HEK293 (cell line): Measurements from ENCODE around the gene MEFV.

Source experiments
- GLIS1 ChIP-seq: fragments of 450-650 bp; formaldehyde crosslinking; IDR thresholded peaks from 2 replicates; pipeline ENCODE4 v1.5.1; 2016; ENCODE audit warnings: missing biosample characterization, missing genetic modification characterization
- HOXC10 ChIP-seq: sonication (generic); formaldehyde crosslinking; IDR thresholded peaks from 2 replicates; pipeline ENCODE4 v1.8.1; 2023; ENCODE audit warnings: mild to moderate bottlenecking, missing genetic modification reagents
- KLF1 ChIP-seq: fragments of 450-650 bp; formaldehyde crosslinking; IDR thresholded peaks from 2 replicates; pipeline ENCODE4 v1.5.1; 2016; ENCODE audit warnings: missing biosample characterization, missing genetic modification characterization
- RBAK ChIP-seq: fragments of 450-650 bp; formaldehyde crosslinking; IDR thresholded peaks from 2 replicates; pipeline ENCODE4 v1.5.1; 2016; ENCODE audit warnings: missing biosample characterization, missing genetic modification characterization
- SP2 ChIP-seq: fragments of 450-650 bp; formaldehyde crosslinking; IDR thresholded peaks from 2 replicates; pipeline ENCODE4 v1.5.1; 2016; ENCODE audit warnings: missing biosample characterization, missing genetic modification characterization
- SP3 ChIP-seq: fragments of 450-650 bp; formaldehyde crosslinking; IDR thresholded peaks from 2 replicates; pipeline ENCODE4 v1.5.1; 2016; ENCODE audit warnings: missing biosample characterization, missing genetic modification characterization
- TCF7L2 ChIP-seq: IDR thresholded peaks from 2 replicates; pipeline ENCODE4 v1.6.1; 2011; ENCODE audit warnings: low read depth, mild to moderate bottlenecking, inconsistent platforms, low read length, moderate library complexity, borderline replicate concordance
- ZBTB1 ChIP-seq: fragments of 450-650 bp; formaldehyde crosslinking; IDR thresholded peaks from 2 replicates; pipeline ENCODE4 v1.5.1; 2016; ENCODE audit warnings: missing biosample characterization, missing genetic modification characterization
- ZBTB10 ChIP-seq: fragments of 450-650 bp; formaldehyde crosslinking; IDR thresholded peaks from 2 replicates; pipeline ENCODE4 v1.5.1; 2016; ENCODE audit warnings: missing biosample characterization, missing genetic modification characterization
- ZEB2 ChIP-seq: fragments of 450-650 bp; formaldehyde crosslinking; IDR thresholded peaks from 2 replicates; pipeline ENCODE4 v1.5.1; 2016; ENCODE audit warnings: missing biosample characterization, missing genetic modification characterization
- ZFHX2 ChIP-seq: fragments of 450-650 bp; formaldehyde crosslinking; conservative IDR thresholded peaks from 2 replicates; pipeline ENCODE4 v1.5.1; 2016; ENCODE audit warnings: missing biosample characterization, missing genetic modification characterization
- ZFP41 ChIP-seq: fragments of 450-650 bp; formaldehyde crosslinking; IDR thresholded peaks from 2 replicates; pipeline ENCODE4 v1.5.1; 2016; ENCODE audit warnings: missing biosample characterization, missing genetic modification characterization, borderline replicate concordance
- ZNF274 ChIP-seq, 2 experiments: fragments of 200-500 bp in 1 of 2; fragments of 450-650 bp in 1 of 2; sonication (Bioruptor generic) in 1 of 2; formaldehyde crosslinking in 1 of 2; IDR thresholded peaks; 2 replicates each; pipeline versions ENCODE4 v1.5.1 to v1.6.1; 2014 to 2016; ENCODE audit warnings: borderline replicate concordance in 1 of 2, inconsistent platforms in 1 of 2, low read length in 1 of 2, missing biosample characterization in 1 of 2, missing genetic modification characterization in 1 of 2
- ZNF292 ChIP-seq: fragments of 450-650 bp; formaldehyde crosslinking; IDR thresholded peaks from 2 replicates; pipeline ENCODE4 v1.5.1; 2016; ENCODE audit warnings: low read depth, missing biosample characterization, missing genetic modification characterization, borderline replicate concordance
- ZNF302 ChIP-seq: fragments of 450-650 bp; formaldehyde crosslinking; IDR thresholded peaks from 2 replicates; pipeline ENCODE4 v1.5.1; 2016; ENCODE audit warnings: missing biosample characterization, missing genetic modification characterization, low read depth
- ZNF335 ChIP-seq: fragments of 450-650 bp; formaldehyde crosslinking; conservative IDR thresholded peaks from 2 replicates; pipeline ENCODE4 v1.5.1; 2016; ENCODE audit warnings: missing biosample characterization, missing genetic modification characterization
- ZNF362 ChIP-seq: fragments of 450-650 bp; formaldehyde crosslinking; IDR thresholded peaks from 2 replicates; pipeline ENCODE4 v1.5.1; 2016; ENCODE audit warnings: missing biosample characterization, missing genetic modification characterization
- ZNF366 ChIP-seq: fragments of 450-650 bp; formaldehyde crosslinking; conservative IDR thresholded peaks from 2 replicates; pipeline ENCODE4 v1.5.1; 2016; ENCODE audit warnings: missing biosample characterization, missing genetic modification characterization
- ZNF37A ChIP-seq: fragments of 450-650 bp; IDR thresholded peaks from 2 replicates; pipeline ENCODE4 v1.5.1; 2018; ENCODE audit warnings: missing biosample characterization, missing genetic modification characterization
- ZNF501 ChIP-seq: fragments of 450-650 bp; formaldehyde crosslinking; IDR thresholded peaks from 2 replicates; pipeline ENCODE4 v1.5.1; 2016; ENCODE audit warnings: missing biosample characterization, missing genetic modification characterization
- ZNF596 ChIP-seq: fragments of 450-650 bp; IDR thresholded peaks from 2 replicates; pipeline ENCODE4 v1.5.0; 2018; ENCODE audit warnings: missing biosample characterization, mild to moderate bottlenecking, missing genetic modification characterization, moderate library complexity
- ZNF624 ChIP-seq: fragments of 450-650 bp; formaldehyde crosslinking; IDR thresholded peaks from 2 replicates; pipeline ENCODE4 v1.5.1; 2017; ENCODE audit warnings: missing biosample characterization, missing genetic modification characterization
- ZNF629 ChIP-seq: fragments of 450-650 bp; formaldehyde crosslinking; IDR thresholded peaks from 2 replicates; pipeline ENCODE4 v1.5.1; 2017; ENCODE audit warnings: missing biosample characterization, missing genetic modification characterization
- ZNF660 ChIP-seq: fragments of 450-650 bp; IDR thresholded peaks from 2 replicates; pipeline ENCODE4 v1.5.1; 2018; ENCODE audit warnings: missing biosample characterization, mild to moderate bottlenecking, missing genetic modification characterization
- ZNF707 ChIP-seq: fragments of 450-650 bp; formaldehyde crosslinking; IDR thresholded peaks from 2 replicates; pipeline ENCODE4 v1.5.1; 2016; ENCODE audit warnings: missing biosample characterization, missing genetic modification characterization
- ZNF830 ChIP-seq: fragments of 450-650 bp; IDR thresholded peaks from 2 replicates; pipeline ENCODE4 v1.5.0; 2018; ENCODE audit warnings: missing biosample characterization, missing genetic modification characterization, low read depth, mild to moderate bottlenecking, moderate library complexity
- ZSCAN4 ChIP-seq: fragments of 450-650 bp; formaldehyde crosslinking; IDR thresholded peaks from 2 replicates; pipeline ENCODE4 v1.5.1; 2017; ENCODE audit warnings: missing biosample characterization, missing genetic modification characterization
- TF ChIP-seq, protein P1 (sequence below): fragments of 450-650 bp; formaldehyde crosslinking; IDR thresholded peaks from 2 replicates; pipeline ENCODE4 v1.5.1; 2017; ENCODE audit warnings: missing biosample characterization, missing genetic modification characterization
- TF ChIP-seq, protein P2 (sequence below): fragments of 450-650 bp; formaldehyde crosslinking; IDR thresholded peaks from 2 replicates; pipeline ENCODE4 v1.5.1; 2016; ENCODE audit warnings: missing biosample characterization, missing genetic modification characterization, low read depth
- TF ChIP-seq, protein P3 (sequence below): fragments of 450-650 bp; formaldehyde crosslinking; IDR thresholded peaks from 2 replicates; pipeline ENCODE4 v1.5.1; 2016; ENCODE audit warnings: missing biosample characterization, missing genetic modification characterization

Gene MEFV

GRCh38 chr16:3234857-3235561 lies 21.4 kb downstream of the MEFV start, which contains the start of gene ZNF200 (continued):
- TF ChIP-seq ZNF335: peak; percentile 99
- peak; percentile 33; the same call in 1 of the 2 replicates for TF ChIP-seq GLIS1 (tag by site-specific recombination)
- TF ChIP-seq ZNF366 (tag by site-specific recombination): no peak
- no peak for TF ChIP-seq ZNF624 (tag by site-specific recombination)
- no peak for TF ChIP-seq ZFP41 (tag by site-specific recombination)
- no peak for TF ChIP-seq ZNF596 (tag by site-specific recombination)
- TF ChIP-seq ZBTB10 (tag by site-specific recombination): peak; percentile 47; the same call in 1 of the 2 replicates
- TF ChIP-seq ZNF362 (tag by site-specific recombination): no peak
- no peak for TF ChIP-seq ZNF501
- TF ChIP-seq ZNF629 (tag by site-specific recombination): peak; percentile 99
- TF ChIP-seq, protein P1, sequence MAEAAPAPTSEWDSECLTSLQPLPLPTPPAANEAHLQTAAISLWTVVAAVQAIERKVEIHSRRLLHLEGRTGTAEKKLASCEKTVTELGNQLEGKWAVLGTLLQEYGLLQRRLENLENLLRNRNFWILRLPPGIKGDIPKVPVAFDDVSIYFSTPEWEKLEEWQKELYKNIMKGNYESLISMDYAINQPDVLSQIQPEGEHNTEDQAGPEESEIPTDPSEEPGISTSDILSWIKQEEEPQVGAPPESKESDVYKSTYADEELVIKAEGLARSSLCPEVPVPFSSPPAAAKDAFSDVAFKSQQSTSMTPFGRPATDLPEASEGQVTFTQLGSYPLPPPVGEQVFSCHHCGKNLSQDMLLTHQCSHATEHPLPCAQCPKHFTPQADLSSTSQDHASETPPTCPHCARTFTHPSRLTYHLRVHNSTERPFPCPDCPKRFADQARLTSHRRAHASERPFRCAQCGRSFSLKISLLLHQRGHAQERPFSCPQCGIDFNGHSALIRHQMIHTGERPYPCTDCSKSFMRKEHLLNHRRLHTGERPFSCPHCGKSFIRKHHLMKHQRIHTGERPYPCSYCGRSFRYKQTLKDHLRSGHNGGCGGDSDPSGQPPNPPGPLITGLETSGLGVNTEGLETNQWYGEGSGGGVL (tag by site-specific recombination): peak; percentile 26; the same call in 1 of the 2 replicates
- no peak for TF ChIP-seq RBAK
- peak; percentile 15; the same call in 1 of the 2 replicates for TF ChIP-seq KLF1 (tag by site-specific recombination)
- peak; percentile 75 for TF ChIP-seq SP3
- TF ChIP-seq ZNF707 (tag by site-specific recombination): no peak
- TF ChIP-seq SP2 (tag by site-specific recombination): peak; percentile 89
- TF ChIP-seq ZNF302: no peak
- no peak for TF ChIP-seq ZSCAN4 (tag by site-specific recombination)
- no peak for TF ChIP-seq ZNF830 (tag by site-specific recombination)
- 0 out of 2 replicates have a peak, but pooled peaks have one; percentile 18 for TF ChIP-seq ZNF660 (tag by site-specific recombination)
- TF ChIP-seq, protein P2, sequence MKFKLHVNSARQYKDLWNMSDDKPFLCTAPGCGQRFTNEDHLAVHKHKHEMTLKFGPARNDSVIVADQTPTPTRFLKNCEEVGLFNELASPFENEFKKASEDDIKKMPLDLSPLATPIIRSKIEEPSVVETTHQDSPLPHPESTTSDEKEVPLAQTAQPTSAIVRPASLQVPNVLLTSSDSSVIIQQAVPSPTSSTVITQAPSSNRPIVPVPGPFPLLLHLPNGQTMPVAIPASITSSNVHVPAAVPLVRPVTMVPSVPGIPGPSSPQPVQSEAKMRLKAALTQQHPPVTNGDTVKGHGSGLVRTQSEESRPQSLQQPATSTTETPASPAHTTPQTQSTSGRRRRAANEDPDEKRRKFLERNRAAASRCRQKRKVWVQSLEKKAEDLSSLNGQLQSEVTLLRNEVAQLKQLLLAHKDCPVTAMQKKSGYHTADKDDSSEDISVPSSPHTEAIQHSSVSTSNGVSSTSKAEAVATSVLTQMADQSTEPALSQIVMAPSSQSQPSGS (tag by site-specific recombination): peak; percentile 94
- no peak for TF ChIP-seq TCF7L2
- no peak for TF ChIP-seq HOXC10 (CRISPR knock-in tag)
- TF ChIP-seq ZBTB1: no peak
- no peak for TF ChIP-seq ZNF274 (IDR thresholded peaks at IDR 0.05; ENCODE audit: low read length)
- no peak for TF ChIP-seq ZNF274 (tag by site-specific recombination; IDR thresholded peaks at IDR 0.05; ENCODE audit: borderline replicate concordance)
- no peak for TF ChIP-seq ZNF37A
- TF ChIP-seq, protein P3, sequence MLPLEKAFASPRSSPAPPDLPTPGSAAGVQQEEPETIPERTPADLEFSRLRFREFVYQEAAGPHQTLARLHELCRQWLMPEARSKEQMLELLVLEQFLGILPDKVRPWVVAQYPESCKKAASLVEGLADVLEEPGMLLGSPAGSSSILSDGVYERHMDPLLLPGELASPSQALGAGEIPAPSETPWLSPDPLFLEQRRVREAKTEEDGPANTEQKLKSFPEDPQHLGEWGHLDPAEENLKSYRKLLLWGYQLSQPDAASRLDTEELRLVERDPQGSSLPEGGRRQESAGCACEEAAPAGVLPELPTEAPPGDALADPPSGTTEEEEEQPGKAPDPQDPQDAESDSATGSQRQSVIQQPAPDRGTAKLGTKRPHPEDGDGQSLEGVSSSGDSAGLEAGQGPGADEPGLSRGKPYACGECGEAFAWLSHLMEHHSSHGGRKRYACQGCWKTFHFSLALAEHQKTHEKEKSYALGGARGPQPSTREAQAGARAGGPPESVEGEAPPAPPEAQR (tag by site-specific recombination): no peak; the same call in none of the 2 replicates
- no peak for TF ChIP-seq ZFHX2 (tag by site-specific recombination)
- TF ChIP-seq ZEB2: peak; percentile 98
- TF ChIP-seq ZNF292 (tag by site-specific recombination): no peak
